ENCODE data around the gene GRID1.

GRCh38 chr10:86231796-86232560 lies 134.6 kb downstream of the GRID1 start:
- TF ChIP-seq CTCF (IDR thresholded peaks at IDR 0.05) (no peak), POLR2A (IDR thresholded peaks at IDR 0.05) (no peak)
